PFSK-1 (cell line): ENCODE measurements around the gene MGAT2.
A peak's percentile ranks its signal among the peaks of the same experiment; 100 is the strongest.

Source experiments
- FOXP2 ChIP-seq: optimal IDR thresholded peaks from 2 replicates; pipeline ENCODE3; 2011; ENCODE audit warnings: borderline replicate concordance, control low read depth, inconsistent platforms; ENCODE audit not compliant: insufficient read depth; ENCODE audit errors: extremely low read length, extremely low read depth
- POLR2AphosphoS5 ChIP-seq: IDR thresholded peaks from 2 replicates; pipeline ENCODE4 v1.6.1; 2012; ENCODE audit warnings: low read depth, mild to moderate bottlenecking, control low read depth, low read length, moderate library complexity
- SIN3A ChIP-seq: IDR thresholded peaks from 2 replicates; pipeline ENCODE4 v1.6.1; 2012; ENCODE audit warnings: mild to moderate bottlenecking, low read length, moderate library complexity, borderline replicate concordance; ENCODE audit not compliant: insufficient read depth
- TAF1 ChIP-seq: IDR thresholded peaks from 2 replicates; pipeline ENCODE4 v1.6.1; 2012; ENCODE audit warnings: low read length, control low read depth, borderline replicate concordance; ENCODE audit not compliant: insufficient read depth
- TF ChIP-seq, protein P1 (sequence below), 2 experiments: IDR thresholded peaks; 2 replicates each; pipeline versions ENCODE4 v1.6.1 to v1.8.0; 2011 to 2012; ENCODE audit warnings: low read depth in 2 of 2, low read length in 2 of 2, control low read depth in 1 of 2, inconsistent platforms in 1 of 2, mild to moderate bottlenecking in 1 of 2, moderate library complexity in 1 of 2; ENCODE audit not compliant: insufficient read depth in 1 of 2

Gene MGAT2

DNA sequence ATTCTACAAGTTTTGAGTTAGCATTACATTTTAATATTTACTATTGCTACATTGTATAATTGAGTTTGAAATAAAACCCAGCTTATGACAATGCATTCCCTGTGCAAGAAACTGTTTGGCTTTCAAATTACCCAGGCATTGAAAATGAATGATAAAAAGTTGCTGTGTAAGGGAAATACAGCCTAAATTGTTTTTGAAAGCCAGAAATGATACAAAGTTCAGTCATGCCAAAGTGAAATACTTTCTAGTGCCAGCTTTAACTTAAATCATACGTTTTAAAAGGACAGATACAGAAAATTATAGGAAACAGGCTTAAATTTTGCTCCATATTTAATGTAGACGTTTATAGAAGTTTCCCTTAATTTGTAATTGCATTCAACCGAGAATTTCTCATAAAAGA is 2.8 kb downstream of the MGAT2 start:
- TF ChIP-seq SIN3A (no peak), POLR2AphosphoS5 (no peak), TAF1 (no peak), FOXP2 (no peak)
- TF ChIP-seq, protein P1, sequence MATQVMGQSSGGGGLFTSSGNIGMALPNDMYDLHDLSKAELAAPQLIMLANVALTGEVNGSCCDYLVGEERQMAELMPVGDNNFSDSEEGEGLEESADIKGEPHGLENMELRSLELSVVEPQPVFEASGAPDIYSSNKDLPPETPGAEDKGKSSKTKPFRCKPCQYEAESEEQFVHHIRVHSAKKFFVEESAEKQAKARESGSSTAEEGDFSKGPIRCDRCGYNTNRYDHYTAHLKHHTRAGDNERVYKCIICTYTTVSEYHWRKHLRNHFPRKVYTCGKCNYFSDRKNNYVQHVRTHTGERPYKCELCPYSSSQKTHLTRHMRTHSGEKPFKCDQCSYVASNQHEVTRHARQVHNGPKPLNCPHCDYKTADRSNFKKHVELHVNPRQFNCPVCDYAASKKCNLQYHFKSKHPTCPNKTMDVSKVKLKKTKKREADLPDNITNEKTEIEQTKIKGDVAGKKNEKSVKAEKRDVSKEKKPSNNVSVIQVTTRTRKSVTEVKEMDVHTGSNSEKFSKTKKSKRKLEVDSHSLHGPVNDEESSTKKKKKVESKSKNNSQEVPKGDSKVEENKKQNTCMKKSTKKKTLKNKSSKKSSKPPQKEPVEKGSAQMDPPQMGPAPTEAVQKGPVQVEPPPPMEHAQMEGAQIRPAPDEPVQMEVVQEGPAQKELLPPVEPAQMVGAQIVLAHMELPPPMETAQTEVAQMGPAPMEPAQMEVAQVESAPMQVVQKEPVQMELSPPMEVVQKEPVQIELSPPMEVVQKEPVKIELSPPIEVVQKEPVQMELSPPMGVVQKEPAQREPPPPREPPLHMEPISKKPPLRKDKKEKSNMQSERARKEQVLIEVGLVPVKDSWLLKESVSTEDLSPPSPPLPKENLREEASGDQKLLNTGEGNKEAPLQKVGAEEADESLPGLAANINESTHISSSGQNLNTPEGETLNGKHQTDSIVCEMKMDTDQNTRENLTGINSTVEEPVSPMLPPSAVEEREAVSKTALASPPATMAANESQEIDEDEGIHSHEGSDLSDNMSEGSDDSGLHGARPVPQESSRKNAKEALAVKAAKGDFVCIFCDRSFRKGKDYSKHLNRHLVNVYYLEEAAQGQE (IDR thresholded peaks at IDR 0.05; ENCODE audit: insufficient read depth in 1 of 2, low read depth in 2 of 2, low read length in 2 of 2): no peak

DNA sequence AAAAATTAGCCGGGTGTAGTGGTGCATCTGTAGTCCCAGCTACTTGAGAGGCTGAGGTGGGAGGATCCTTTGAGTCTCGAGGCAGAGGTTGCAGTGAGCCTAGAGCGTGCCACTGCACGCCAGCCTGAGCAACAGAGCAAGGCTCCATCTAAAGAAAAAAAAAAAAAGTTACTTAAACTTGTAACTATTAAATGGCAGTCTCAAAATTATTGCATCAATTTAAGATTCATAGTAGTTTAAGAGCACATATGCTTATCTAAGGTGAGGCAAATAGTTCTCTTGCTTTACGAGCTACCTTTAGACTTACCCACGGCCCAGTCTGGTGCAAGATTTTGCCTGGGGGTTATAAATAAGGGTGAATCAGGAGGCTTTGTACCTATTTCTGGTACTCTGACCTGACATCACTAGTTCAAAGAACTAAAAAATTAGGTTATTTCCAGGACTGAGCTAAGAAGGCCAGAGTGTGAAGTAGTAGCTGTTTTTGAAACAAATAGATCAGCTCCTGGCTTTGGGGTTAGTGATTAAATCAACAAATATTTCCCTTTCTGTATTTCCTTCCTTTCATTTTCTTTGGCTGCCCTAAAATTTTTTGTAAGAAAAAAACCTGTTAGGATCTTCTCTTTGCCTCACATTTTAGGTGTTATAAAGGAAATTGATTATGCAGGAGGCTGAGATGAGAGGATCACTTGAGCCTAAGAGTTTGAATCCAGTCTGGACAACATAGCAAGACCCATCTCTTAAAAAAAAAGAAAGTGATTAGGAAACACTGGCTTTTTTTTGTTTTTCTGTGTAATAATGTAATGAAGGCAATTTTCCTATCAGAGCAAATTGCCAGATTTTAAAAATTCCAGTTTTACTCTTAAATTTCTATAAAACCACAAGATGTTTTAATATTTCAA is 3.6 kb downstream of the MGAT2 start:
- TF ChIP-seq TAF1 (no peak), FOXP2 (no peak), SIN3A (no peak), POLR2AphosphoS5 (no peak)
- TF ChIP-seq, protein P1 (IDR thresholded peaks at IDR 0.05; ENCODE audit: insufficient read depth in 1 of 2, low read depth in 2 of 2, low read length in 2 of 2): no peak

DNA sequence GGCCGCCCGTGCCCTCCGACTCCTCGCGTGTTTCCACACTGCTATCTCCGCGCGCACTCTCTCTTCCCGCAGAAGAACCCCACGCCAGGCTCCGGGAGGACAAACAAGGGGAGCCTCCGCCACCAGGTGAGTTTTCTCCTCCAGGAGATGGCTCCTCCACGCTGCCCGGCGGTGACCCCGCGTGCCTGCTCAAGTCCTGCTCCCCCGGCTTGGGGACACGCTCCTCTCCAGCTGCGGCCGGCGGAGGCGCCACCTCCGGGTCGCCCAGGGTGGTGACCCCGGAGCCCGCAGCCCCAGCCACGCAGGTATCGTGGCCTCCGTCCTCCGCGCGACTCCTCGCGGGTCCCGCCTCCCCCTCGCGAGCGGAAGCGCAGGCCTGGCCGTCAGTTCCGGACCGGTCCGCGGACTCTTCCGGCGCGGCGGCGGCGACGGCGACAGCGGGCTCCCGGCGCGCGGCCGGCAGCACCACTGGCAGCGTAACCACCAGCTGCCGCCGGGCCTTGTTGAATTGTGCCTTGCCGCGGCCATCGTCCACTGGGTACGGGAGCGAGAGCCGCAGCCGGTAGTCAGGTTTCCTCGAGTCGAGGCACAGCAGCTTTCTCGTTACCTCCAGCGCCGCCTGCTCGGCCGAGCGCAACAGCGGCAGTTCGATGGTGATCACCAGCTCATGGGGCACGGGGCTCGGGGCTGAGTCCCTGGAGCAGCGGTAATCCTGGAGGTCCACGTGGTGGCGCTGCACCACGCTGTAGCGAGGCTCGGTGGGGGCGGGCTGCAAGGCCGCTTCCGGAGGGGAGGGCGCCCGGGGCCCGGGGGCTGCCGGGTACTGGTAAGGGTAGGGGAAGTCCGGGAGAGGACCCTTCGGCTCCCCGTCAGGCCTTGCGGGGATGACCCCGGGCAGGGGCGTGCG is 13.3 kb downstream of the MGAT2 start:
- TF ChIP-seq SIN3A (peak; percentile 67; the same call in 1 of the 2 replicates), TAF1 (peak; percentile 47; the same call in 1 of the 2 replicates), FOXP2 (peak; percentile 38), POLR2AphosphoS5 (peak; percentile 64)
- TF ChIP-seq, protein P1 (IDR thresholded peaks at IDR 0.05; ENCODE audit: insufficient read depth in 1 of 2, low read depth in 2 of 2, low read length in 2 of 2): no peak

DNA sequence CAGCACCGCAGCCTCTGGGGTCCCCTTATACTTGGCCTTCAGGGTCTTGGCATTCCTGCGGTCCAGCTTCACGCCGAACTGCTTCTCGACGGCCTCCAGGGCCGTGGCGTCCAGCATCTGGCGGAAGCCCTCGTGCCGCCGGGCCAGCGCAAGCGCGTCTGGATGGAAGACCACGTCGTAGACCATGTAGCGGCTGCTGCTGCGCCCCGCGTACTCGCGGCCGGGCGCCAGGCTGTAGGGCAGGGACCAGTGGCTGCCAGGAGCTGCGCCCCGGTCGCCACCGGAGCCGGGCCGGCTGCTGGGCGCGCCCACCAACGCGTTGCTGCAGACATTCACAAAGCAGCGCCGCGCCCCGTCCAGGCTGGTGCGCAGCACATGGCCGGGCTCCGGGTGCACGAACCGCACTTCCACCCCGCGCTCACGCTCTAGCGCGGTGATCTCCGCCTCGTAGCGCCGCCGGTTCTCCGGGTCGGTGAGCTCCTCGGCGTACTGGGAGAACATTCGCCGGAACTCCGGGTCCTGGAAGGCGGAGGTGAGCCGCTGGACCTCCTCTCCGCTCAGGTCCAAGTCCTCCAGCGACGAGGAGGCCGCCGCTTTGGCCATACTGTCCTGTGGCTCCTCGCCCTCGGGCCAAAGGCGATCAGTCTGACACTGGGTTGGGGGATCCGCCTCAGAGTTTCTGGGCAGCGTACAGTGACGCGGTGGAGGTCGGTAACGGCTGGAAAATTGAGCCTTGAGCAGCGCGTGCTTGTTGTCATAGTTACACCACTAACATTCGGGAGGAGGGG is 14.1 kb downstream of the MGAT2 start, which contains the start of gene DNAAF2:
Gene DNAAF2, minus strand, starts transcription at position 698 of the 788 bp plus-strand sequence. Its CDS starts 95 bp downstream, at position 603.
- TF ChIP-seq TAF1 (0 out of 2 replicates have a peak, but pooled peaks have one; percentile 5), FOXP2 (peak; percentile 36)
- TF ChIP-seq, protein P1 (IDR thresholded peaks at IDR 0.05; ENCODE audit: insufficient read depth in 1 of 2, low read depth in 2 of 2, low read length in 2 of 2): no peak
